Neural cell (in vitro differentiated cells): ENCODE data around the gene ZNF157.

Source experiments
- EP300 ChIP-seq: fragments of 450-650 bp; conservative IDR thresholded peaks from 2 replicates; pipeline ENCODE4 v1.6.1; 2014; ENCODE audit warnings: antibody characterized with exemption, mild to moderate bottlenecking, moderate library complexity; ENCODE audit not compliant: poor library complexity, severe bottlenecking
- EZH2 ChIP-seq: fragments of 200-600, 300-800 bp; shearing (Covaris generic), sonication (generic); IDR thresholded peaks from 2 replicates; pipeline ENCODE4 v1.6.1; 2014; ENCODE audit warnings: antibody characterized with exemption, low read length, borderline replicate concordance, mild to moderate bottlenecking; ENCODE audit not compliant: insufficient read depth, poor library complexity, severe bottlenecking
- MXI1 ChIP-seq: fragments of 450-650 bp; conservative IDR thresholded peaks from 2 replicates; pipeline ENCODE4 v1.6.1; 2014; ENCODE audit warnings: antibody characterized with exemption, mild to moderate bottlenecking; ENCODE audit not compliant: poor library complexity, severe bottlenecking
- POLR2AphosphoS5 ChIP-seq: IDR thresholded peaks from 2 replicates; pipeline ENCODE4 v1.6.1; 2012
- RAD21 ChIP-seq: fragments of 450-650 bp; conservative IDR thresholded peaks from 2 replicates; pipeline ENCODE4 v1.6.1; 2014; ENCODE audit warnings: antibody characterized with exemption, mild to moderate bottlenecking, moderate library complexity
- SMC3 ChIP-seq: fragments of 450-650 bp; conservative IDR thresholded peaks from 2 replicates; pipeline ENCODE4 v1.6.1; 2014; ENCODE audit warnings: antibody characterized with exemption, mild to moderate bottlenecking, moderate library complexity; ENCODE audit not compliant: poor library complexity
- TAF1 ChIP-seq: IDR thresholded peaks from 2 replicates; pipeline ENCODE4 v1.6.1; 2012; ENCODE audit warnings: low read depth
- TF ChIP-seq, protein P1 (sequence below): fragments of 450-650 bp; IDR thresholded peaks from 2 replicates; pipeline ENCODE4 v1.5.1; 2014; ENCODE audit warnings: antibody characterized with exemption, mild to moderate bottlenecking, moderate library complexity; ENCODE audit not compliant: poor library complexity, severe bottlenecking
- TF ChIP-seq, protein P2 (sequence below): IDR thresholded peaks from 2 replicates; pipeline ENCODE4 v1.6.1; 2012; ENCODE audit warnings: borderline replicate concordance

GRCh38 chrX:47380268-47380667 is 9.9 kb downstream of the ZNF157 start:
- TF ChIP-seq TAF1: no peak
- TF ChIP-seq EZH2: no peak
- TF ChIP-seq EP300: no peak
- TF ChIP-seq, protein P1, sequence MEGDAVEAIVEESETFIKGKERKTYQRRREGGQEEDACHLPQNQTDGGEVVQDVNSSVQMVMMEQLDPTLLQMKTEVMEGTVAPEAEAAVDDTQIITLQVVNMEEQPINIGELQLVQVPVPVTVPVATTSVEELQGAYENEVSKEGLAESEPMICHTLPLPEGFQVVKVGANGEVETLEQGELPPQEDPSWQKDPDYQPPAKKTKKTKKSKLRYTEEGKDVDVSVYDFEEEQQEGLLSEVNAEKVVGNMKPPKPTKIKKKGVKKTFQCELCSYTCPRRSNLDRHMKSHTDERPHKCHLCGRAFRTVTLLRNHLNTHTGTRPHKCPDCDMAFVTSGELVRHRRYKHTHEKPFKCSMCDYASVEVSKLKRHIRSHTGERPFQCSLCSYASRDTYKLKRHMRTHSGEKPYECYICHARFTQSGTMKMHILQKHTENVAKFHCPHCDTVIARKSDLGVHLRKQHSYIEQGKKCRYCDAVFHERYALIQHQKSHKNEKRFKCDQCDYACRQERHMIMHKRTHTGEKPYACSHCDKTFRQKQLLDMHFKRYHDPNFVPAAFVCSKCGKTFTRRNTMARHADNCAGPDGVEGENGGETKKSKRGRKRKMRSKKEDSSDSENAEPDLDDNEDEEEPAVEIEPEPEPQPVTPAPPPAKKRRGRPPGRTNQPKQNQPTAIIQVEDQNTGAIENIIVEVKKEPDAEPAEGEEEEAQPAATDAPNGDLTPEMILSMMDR: no peak
- no peak for TF ChIP-seq SMC3
- TF ChIP-seq MXI1: no peak
- TF ChIP-seq, protein P2, sequence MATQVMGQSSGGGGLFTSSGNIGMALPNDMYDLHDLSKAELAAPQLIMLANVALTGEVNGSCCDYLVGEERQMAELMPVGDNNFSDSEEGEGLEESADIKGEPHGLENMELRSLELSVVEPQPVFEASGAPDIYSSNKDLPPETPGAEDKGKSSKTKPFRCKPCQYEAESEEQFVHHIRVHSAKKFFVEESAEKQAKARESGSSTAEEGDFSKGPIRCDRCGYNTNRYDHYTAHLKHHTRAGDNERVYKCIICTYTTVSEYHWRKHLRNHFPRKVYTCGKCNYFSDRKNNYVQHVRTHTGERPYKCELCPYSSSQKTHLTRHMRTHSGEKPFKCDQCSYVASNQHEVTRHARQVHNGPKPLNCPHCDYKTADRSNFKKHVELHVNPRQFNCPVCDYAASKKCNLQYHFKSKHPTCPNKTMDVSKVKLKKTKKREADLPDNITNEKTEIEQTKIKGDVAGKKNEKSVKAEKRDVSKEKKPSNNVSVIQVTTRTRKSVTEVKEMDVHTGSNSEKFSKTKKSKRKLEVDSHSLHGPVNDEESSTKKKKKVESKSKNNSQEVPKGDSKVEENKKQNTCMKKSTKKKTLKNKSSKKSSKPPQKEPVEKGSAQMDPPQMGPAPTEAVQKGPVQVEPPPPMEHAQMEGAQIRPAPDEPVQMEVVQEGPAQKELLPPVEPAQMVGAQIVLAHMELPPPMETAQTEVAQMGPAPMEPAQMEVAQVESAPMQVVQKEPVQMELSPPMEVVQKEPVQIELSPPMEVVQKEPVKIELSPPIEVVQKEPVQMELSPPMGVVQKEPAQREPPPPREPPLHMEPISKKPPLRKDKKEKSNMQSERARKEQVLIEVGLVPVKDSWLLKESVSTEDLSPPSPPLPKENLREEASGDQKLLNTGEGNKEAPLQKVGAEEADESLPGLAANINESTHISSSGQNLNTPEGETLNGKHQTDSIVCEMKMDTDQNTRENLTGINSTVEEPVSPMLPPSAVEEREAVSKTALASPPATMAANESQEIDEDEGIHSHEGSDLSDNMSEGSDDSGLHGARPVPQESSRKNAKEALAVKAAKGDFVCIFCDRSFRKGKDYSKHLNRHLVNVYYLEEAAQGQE: no peak
- no peak for TF ChIP-seq RAD21
- no peak for TF ChIP-seq POLR2AphosphoS5
